Activated CD4-positive, alpha-beta memory T cell treated with anti-CD3 and anti-CD28 coated beads for 36 hours (primary cell): ENCODE results near the gene LRRTM2. TPM values are rescaled to one million over a fixed set of nuclear protein-coding genes. Genes with fewer than 3 reads are reported as not detected.

ENCODE experiments used
- CTCF ChIA-PET: fragments of 350-600 bp; sonication (Branson Sonifier 250); formaldehyde crosslinking; loops from one replicate; lab custom pipeline; 2021; ENCODE audit warnings: antibody characterized with exemption, inconsistent platforms; lab: Charles Lee
- POLR2A ChIA-PET: fragments of 350-600 bp; sonication (Branson Sonifier 250); formaldehyde crosslinking; loops from one replicate; lab custom pipeline; 2021; ENCODE audit warnings: antibody characterized with exemption; lab: Charles Lee
- DNase-seq: peaks from one replicate; pipeline ENCODE4 v3.0.0-alpha.2; 2020
- H3K27ac Mint-ChIP-seq: one replicate; pipeline ENCODE4 v1.8.0; 2021; ENCODE audit warnings: mixed read lengths
- H3K27me3 Mint-ChIP-seq: one replicate; pipeline ENCODE4 v1.8.0; 2021; ENCODE audit warnings: mixed read lengths
- H3K36me3 Mint-ChIP-seq: one replicate; pipeline ENCODE4 v1.8.0; 2021; ENCODE audit warnings: mixed read lengths
- H3K4me1 Mint-ChIP-seq: one replicate; pipeline ENCODE4 v1.8.0; 2021; ENCODE audit warnings: low read depth, mixed read lengths
- H3K4me3 Mint-ChIP-seq: one replicate; pipeline ENCODE4 v1.8.0; 2021; ENCODE audit warnings: mild to moderate bottlenecking, mixed read lengths
- H3K9me3 Mint-ChIP-seq: one replicate; pipeline ENCODE4 v1.8.0; 2021; ENCODE audit warnings: mixed read lengths
- intact Hi-C: fragments of 100-400 bp; cut with micrococcal nuclease; formaldehyde crosslinking; loops from one replicate; pipeline ENCODE4 v1.15.1; 2023
- total RNA-seq, 2 experiments: library from RNA; stranded (reverse); gene quantifications; one replicate each; pipeline ENCODE4 v1.2.3, GENCODE V29; 2021

Gene LRRTM2
- total RNA-seq, 2 experiments from 2014 or later, result 0.07 TPM; not detected in 1

DNA sequence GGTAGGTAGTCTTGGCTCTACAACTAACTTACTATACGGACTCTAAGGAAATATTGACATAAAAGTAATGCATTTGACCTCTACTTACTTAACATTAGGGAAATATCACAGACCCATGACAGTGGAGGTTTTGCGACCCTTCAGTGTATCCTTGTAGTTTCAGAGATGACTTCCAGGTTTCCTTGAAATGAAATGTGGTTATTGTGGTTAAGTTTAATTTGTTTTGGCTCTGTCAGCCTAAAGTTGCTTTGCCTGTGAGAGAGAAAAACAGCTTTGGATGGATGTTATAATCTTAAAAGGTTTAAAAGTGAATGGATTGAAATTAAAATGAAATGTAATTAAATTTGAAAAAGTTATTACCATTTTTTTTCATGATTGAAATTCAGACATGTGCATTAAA lies 42.9 kb downstream of the LRRTM2 start:
- H3K4me3 Mint-ChIP-seq, result no peak overlapping the region
- H3K27me3 Mint-ChIP-seq, result no peaks in the 10 kb centered on the region
- no peak for DNase-seq
- no peaks in the 10 kb centered on the region for H3K9me3 Mint-ChIP-seq
- intact Hi-C loops, result no loop called here
- H3K36me3 Mint-ChIP-seq, result peaks cover 7% of the 10 kb centered on the region
- peaks cover 3% of the 10 kb centered on the region for H3K4me1 Mint-ChIP-seq
- POLR2A ChIA-PET, result no interaction called here
- H3K27ac Mint-ChIP-seq, result no peak overlapping the region
- CTCF ChIA-PET, result no interaction called here

DNA sequence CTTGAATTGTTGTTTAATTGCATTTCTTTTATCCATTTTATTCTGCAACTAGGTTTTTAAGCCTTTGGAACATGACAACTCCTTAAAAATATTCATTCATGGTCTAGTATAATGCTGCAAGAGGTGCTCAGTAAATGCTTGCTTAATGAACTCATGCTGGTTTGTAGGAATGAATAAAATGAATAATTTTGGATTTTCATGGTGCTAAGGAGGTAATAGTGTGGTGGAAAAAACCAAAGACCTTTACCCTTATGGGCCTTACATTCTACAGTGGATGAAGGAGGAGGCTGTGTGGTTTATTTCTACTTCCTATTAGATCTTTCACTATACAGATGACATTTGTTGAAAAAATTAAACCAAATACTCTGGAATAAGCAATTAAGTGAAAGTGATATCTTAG lies 43.4 kb downstream of the LRRTM2 start:
- ChIA-PET CTCF (no interaction called here), POLR2A (no interaction called here)
- Mint-ChIP-seq H3K27me3 (no peaks in the 10 kb centered on the region), H3K27ac (no peak overlapping the region), H3K4me1 (peaks cover 3% of the 10 kb centered on the region), H3K4me3 (no peak overlapping the region), H3K36me3 (peaks cover 7% of the 10 kb centered on the region), H3K9me3 (no peaks in the 10 kb centered on the region)
- DNase-seq, result no peak
- intact Hi-C loops, result no loop called here

DNA sequence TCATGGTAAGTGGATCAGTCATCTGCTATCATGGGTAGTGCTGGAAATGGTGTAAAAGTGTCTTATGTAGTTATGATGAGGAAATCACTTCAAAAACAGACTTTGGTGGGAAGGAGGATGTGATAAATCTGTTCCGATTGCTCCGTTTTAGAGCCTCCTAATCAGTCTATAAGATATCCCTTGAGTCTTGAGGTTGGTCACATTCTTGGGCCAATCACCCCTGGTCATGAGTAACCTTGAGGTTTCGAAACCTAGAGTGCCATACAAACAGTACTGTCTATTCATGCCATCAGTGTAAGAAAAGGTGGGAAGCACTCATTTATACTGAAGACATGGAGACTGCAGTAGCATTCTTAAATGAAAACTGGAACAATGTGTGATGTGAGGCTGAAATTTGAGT lies 45.8 kb downstream of the LRRTM2 start:
- DNase-seq, result no peak
- H3K4me3 Mint-ChIP-seq, result no peak overlapping the region
- H3K4me1 Mint-ChIP-seq, result peaks cover 7% of the 10 kb centered on the region
- peaks cover 7% of the 10 kb centered on the region for H3K36me3 Mint-ChIP-seq
- intact Hi-C loops, result no loop called here
- no peaks in the 10 kb centered on the region for H3K9me3 Mint-ChIP-seq
- no peak overlapping the region for H3K27ac Mint-ChIP-seq
- CTCF ChIA-PET, result interaction anchor here (0.7 kb wide), 1 partner anchor 191 kb away, joined by 5 read pairs; no protein-coding TSS in a partner anchor
- POLR2A ChIA-PET, result interaction anchor here (0.7 kb wide), 1 partner anchor 24 kb away, joined by 3 read pairs; no protein-coding TSS in a partner anchor
- no peaks in the 10 kb centered on the region for H3K27me3 Mint-ChIP-seq

DNA sequence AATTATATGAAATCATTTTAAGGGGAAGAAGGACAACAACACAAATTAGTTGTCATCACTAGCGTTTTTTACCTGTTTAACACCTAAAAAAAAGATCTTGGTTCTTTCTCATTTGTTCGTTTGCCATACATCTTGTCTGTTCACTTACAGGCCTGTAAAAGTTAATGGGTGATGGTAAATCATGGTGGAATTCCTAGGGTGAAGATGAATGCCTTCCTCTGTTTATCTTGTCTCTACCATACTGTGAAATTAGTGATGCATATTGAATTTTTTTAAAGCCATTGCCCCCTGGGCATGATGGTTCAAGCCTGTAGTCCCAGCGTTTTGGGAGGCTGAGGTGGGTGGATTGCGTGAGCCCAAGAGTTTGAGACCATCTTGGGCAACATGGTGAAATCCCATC lies 46.6 kb downstream of the LRRTM2 start:
- intact Hi-C loops, result no loop called here
- H3K9me3 Mint-ChIP-seq, result no peaks in the 10 kb centered on the region
- ChIA-PET POLR2A (no interaction called here), CTCF (no interaction called here)
- no peak for DNase-seq
- peaks cover 7% of the 10 kb centered on the region for H3K4me1 Mint-ChIP-seq
- no peak overlapping the region for H3K27ac Mint-ChIP-seq
- H3K4me3 Mint-ChIP-seq, result no peak overlapping the region
- H3K27me3 Mint-ChIP-seq, result no peaks in the 10 kb centered on the region
- peaks cover 7% of the 10 kb centered on the region for H3K36me3 Mint-ChIP-seq

DNA sequence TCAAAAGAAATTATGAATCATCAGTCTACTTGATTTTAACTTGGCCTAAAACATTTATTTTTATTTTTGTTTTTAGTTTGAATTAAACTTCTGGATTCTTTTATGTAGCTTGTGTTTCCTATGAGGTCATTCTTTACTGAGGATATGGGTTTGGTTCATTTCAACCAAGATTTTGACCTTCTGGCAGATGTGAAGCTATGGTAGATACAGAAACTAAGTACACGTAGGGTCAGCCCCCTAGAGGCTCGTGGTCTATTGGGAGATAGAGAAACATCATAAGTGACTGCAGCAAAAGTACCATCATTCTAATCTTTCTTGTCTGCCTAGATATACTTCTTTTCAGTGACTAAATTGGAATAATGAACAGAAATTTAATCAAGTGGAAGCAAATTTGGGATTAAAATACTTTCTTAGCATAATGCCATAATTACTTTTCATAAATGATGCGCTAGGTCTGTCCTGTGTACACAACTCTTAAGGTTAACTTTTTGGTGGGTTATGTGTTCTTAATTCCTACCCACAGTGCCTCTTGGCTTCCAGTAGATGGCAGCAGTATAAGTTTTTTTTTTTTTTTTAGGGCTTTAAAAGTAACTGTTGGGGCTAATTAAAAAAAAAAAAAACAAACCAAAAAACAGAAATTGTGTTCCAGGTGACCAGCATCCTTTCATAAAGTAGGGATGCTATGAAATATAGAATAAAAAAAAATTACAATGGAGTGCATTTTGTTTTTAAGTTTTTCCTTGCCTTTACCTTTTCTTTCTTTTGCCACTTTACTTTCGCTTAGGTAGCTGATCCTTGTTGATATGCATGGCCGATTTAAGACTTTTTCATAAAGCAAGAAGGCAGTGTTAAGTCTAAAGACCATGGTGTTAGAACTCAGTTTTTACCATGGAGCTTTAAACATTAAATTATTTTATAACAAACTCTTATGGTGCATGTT lies 49.9 kb downstream of the LRRTM2 start:
- Mint-ChIP-seq H3K36me3 (peaks cover 7% of the 10 kb centered on the region), H3K4me1 (peaks cover 5% of the 10 kb centered on the region), H3K9me3 (no peaks in the 10 kb centered on the region), H3K27me3 (peaks cover 2% of the 10 kb centered on the region), H3K27ac (no peak overlapping the region), H3K4me3 (no peak overlapping the region)
- CTCF ChIA-PET, result interaction anchor here (0.6 to 2.3 kb wide), 30 partner anchors 9 to 577 kb away, joined by 3 to 15 read pairs (median 4); no protein-coding TSS in a partner anchor
- DNase-seq, result no peak
- POLR2A ChIA-PET, result interaction anchor here (0.7 kb wide), 1 partner anchor 883 kb away, joined by 3 read pairs; no protein-coding TSS in a partner anchor
- intact Hi-C loops, result loop anchor here (1.0 kb wide), 1 partner anchor 437 kb away; no protein-coding TSS in a partner anchor

DNA sequence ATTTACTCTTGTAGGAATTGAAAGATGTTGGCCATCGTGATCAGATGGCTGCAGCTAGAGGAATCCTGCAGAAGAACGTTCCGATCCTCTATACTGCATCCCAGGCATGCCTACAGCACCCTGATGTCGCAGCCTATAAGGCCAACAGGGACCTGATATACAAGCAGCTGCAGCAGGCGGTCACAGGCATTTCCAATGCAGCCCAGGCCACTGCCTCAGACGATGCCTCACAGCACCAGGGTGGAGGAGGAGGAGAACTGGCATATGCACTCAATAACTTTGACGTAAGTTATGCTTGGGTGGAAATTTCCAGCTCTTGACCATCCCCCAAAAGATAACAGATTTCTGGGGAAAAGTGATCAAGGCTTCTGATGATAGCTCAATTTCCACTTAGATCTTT lies 50.6 kb downstream of the LRRTM2 start:
- H3K27me3 Mint-ChIP-seq, result peaks cover 2% of the 10 kb centered on the region
- no peak overlapping the region for H3K27ac Mint-ChIP-seq
- intact Hi-C loops, result no loop called here
- ChIA-PET CTCF (interaction anchor here (0.7 to 2.3 kb wide), 16 partner anchors 10 to 578 kb away, joined by 3 to 15 read pairs (median 5); no protein-coding TSS in a partner anchor), POLR2A (interaction anchor here (0.7 kb wide), 1 partner anchor 883 kb away, joined by 3 read pairs; no protein-coding TSS in a partner anchor)
- H3K4me3 Mint-ChIP-seq, result no peak overlapping the region
- peak; percentile 13 for DNase-seq
- H3K4me1 Mint-ChIP-seq, result peaks cover 5% of the 10 kb centered on the region
- no peaks in the 10 kb centered on the region for H3K9me3 Mint-ChIP-seq
- peaks cover 7% of the 10 kb centered on the region for H3K36me3 Mint-ChIP-seq

DNA sequence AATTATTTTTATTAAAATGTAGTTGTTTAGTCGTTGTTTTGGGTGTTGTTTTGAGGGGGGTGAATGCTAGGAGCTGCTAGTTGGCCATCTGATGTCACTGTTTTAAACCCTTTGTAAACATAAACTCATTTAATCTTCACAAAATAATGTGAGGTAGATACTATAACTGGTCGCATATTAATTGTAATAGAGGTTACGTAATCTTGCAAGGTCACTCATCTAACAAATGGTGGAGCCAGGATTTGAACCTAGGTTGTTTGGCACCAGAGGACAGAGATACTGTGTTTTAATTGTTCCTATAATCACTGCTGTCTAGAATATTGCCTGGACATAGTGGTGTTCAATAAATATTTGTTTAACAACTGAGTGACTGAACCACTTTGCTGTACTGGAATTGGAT lies 54.4 kb downstream of the LRRTM2 start:
- Mint-ChIP-seq H3K27ac (no peak overlapping the region), H3K36me3 (no peaks in the 10 kb centered on the region), H3K9me3 (no peaks in the 10 kb centered on the region), H3K4me1 (peaks cover 5% of the 10 kb centered on the region), H3K27me3 (peaks cover 4% of the 10 kb centered on the region), H3K4me3 (no peak overlapping the region)
- CTCF ChIA-PET, result no interaction called here
- POLR2A ChIA-PET, result no interaction called here
- no peak for DNase-seq
- intact Hi-C loops, result no loop called here

DNA sequence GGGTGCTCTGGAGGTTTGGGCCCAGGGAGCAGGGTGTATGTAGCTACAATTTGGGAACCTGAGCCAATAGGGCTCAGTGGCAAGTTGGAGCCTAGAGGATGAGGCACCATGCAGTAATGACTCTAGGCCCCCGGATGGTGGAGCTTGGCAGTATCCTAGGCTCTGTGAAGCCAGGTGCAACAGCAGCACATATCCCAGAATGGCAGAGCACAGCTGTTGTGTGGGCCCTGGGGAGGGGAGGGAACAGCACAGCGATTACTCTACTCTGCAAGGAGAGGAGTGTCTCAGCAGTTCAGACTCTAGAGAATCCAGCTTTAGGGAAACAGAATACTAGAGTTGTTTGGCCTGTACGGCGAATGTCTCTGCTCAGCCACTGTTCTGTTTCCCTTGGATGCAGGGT lies 56.1 kb downstream of the LRRTM2 start:
- Mint-ChIP-seq H3K9me3 (no peaks in the 10 kb centered on the region), H3K36me3 (no peaks in the 10 kb centered on the region), H3K4me1 (no peaks in the 10 kb centered on the region), H3K27me3 (peaks cover 4% of the 10 kb centered on the region), H3K4me3 (no peak overlapping the region), H3K27ac (no peak overlapping the region)
- no peak for DNase-seq
- POLR2A ChIA-PET, result interaction anchor here (0.5 kb wide), 1 partner anchor 85 kb away, joined by 4 read pairs; no protein-coding TSS in a partner anchor
- intact Hi-C loops, result no loop called here
- CTCF ChIA-PET, result no interaction called here

Other genes with a start within 250 kb of the LRRTM2 start
- 10 to 100 TPM; 82.8 to 89.5 TPM for gene CTNNA1, start 121.9 kb downstream of the LRRTM2 start, total RNA-seq